Caco-2 (cell line): ENCODE measurements around the gene DCTN2. TPM values are rescaled to one million over a fixed set of nuclear protein-coding genes. Genes with fewer than 3 reads are reported as not detected.

Experiments used
- BruUV-seq: library from RNA; stranded (reverse); fragments of 400-500 nt; replicated peaks from 2 replicates; lab custom pipeline; 2021; lab: Mats Ljungman, UMichigan
- CTCF ChIA-PET: fragments of 300-600 bp; sonication (Branson Sonifier 250); formaldehyde crosslinking; loops from one replicate; lab custom pipeline; 2022; ENCODE audit warnings: antibody characterized with exemption; lab: Charles Lee
- POLR2A ChIA-PET: fragments of 300-600 bp; sonication (Branson Sonifier 250); formaldehyde crosslinking; loops from one replicate; lab custom pipeline; 2022; ENCODE audit warnings: antibody characterized with exemption; lab: Charles Lee
- DNase-seq, 2 experiments: peaks; one replicate each; pipeline versions ENCODE4 v3.0.0 to v3.0.0-alpha.2; 2020 to 2022
- H3K27me3 ChIP-seq: replicated peaks from 2 replicates; pipeline ENCODE4 v1.6.0; 2011; ENCODE audit warnings: low read length; ENCODE audit not compliant: control insufficient read depth, insufficient read depth
- H3K36me3 ChIP-seq: 2 replicates; pipeline ENCODE4 v1.5.1; 2011; ENCODE audit warnings: low read length; ENCODE audit not compliant: control insufficient read depth, insufficient read depth
- H3K4me1 ChIP-seq: fragments of 250-450 bp; sonication (Bioruptor Pico); 2 replicates; pipeline ENCODE4 v1.5.1; 2020; ENCODE audit warnings: mild to moderate bottlenecking
- H3K4me3 ChIP-seq: 2 replicates; pipeline ENCODE4 v1.5.1; 2011; ENCODE audit warnings: low read depth, mild to moderate bottlenecking, control low read depth, low read length
- H3K9me3 ChIP-seq: fragments of 250-450 bp; sonication (Bioruptor Pico); 2 replicates; pipeline ENCODE4 v1.5.1; 2020; ENCODE audit warnings: mild to moderate bottlenecking, moderate library complexity
- H3K27ac Mint-ChIP-seq: one replicate; pipeline ENCODE4 v1.8.0; 2022; ENCODE audit warnings: mixed read lengths; ENCODE audit not compliant: unreplicated experiment
- H3K27me3 Mint-ChIP-seq: one replicate; pipeline ENCODE4 v1.8.0; 2022; ENCODE audit warnings: mixed read lengths; ENCODE audit not compliant: insufficient read depth, unreplicated experiment
- H3K36me3 Mint-ChIP-seq: one replicate; pipeline ENCODE4 v1.8.0; 2022; ENCODE audit warnings: mild to moderate bottlenecking, mixed read lengths; ENCODE audit not compliant: insufficient read depth, unreplicated experiment
- H3K4me1 Mint-ChIP-seq: one replicate; pipeline ENCODE4 v1.8.0; 2022; ENCODE audit warnings: low read depth, mixed read lengths; ENCODE audit not compliant: unreplicated experiment
- H3K4me3 Mint-ChIP-seq: one replicate; pipeline ENCODE4 v1.8.0; 2022; ENCODE audit warnings: mild to moderate bottlenecking, moderate library complexity, mixed read lengths; ENCODE audit not compliant: unreplicated experiment
- H3K9me3 Mint-ChIP-seq: one replicate; pipeline ENCODE4 v1.8.0; 2022; ENCODE audit warnings: mixed read lengths; ENCODE audit not compliant: unreplicated experiment
- intact Hi-C: fragments of 100-400 bp; cut with micrococcal nuclease; formaldehyde crosslinking; loops from one replicate; pipeline ENCODE4 v1.10.0; 2022; ENCODE audit not compliant: unreplicated experiment
- total RNA-seq: library from RNA; stranded (reverse); gene quantifications from 2 replicates; pipeline ENCODE4 v1.2.3, GENCODE V29; 2022
- TF ChIP-seq, protein P1 (sequence below), 2 experiments: fragments of 200-600 bp in 1 of 2; IDR thresholded peaks; 1 replicate in 1 of 2; 2 replicates in 1 of 2; pipeline versions ENCODE4 v1.5.1 to v1.8.0; 2011 to 2022; ENCODE audit warnings: antibody characterized with exemption in 1 of 2, control low read depth in 1 of 2, inconsistent platforms in 1 of 2, low read depth in 1 of 2, low read length in 1 of 2, mild to moderate bottlenecking in 1 of 2, moderate library complexity in 1 of 2; ENCODE audit not compliant: insufficient read depth in 1 of 2, severe bottlenecking in 1 of 2, unreplicated experiment in 1 of 2

Gene DCTN2
- total RNA-seq, 1 experiment from 2014 or later: 94.4 TPM

DNA sequence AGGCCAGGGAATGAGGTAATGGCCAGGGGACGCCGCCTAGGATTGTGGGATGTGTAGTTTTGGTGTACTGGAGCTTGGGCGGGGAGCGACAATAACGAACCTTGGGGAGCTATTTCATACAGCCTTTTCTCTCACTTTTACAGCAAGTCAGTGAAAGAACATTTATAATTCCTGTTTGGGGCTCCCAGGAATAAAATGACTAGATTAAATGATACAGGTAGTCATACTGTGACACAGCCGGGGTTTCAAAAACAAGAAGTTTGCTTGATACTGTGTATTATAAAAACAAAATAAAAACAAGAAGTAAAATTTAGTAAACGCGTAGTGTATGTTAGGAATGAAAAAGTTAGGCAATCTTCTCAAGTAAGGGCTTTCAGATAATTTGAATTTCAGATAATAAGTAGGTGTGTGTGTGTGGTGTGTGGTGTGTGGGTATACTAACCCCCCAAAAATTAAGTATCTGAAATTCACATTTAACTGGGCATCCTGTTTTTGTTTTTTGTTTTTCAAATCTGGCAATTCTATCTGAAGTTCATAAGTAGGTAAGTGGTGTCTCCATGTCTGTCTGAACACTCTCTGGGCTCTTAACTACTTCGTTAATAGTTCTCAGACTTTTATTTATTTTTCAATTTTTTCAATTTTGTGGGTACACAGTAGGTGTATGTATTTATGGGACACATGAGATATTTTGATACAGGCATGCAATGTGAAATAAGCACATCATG lies 458 bp upstream of the DCTN2 start:
- ChIA-PET CTCF (interaction anchor here (0.6 to 0.9 kb wide), 2 partner anchors 56 to 146 kb away, joined by 3 read pairs; partner anchors contain the start of gene OS9), POLR2A (interaction anchor here (0.6 to 1.8 kb wide), 3 partner anchors 15 to 27 kb away, joined by 3 to 7 read pairs (median 6); partner anchors contain the start of gene DDIT3)
- BruUV-seq: no TSS peak
- H3K36me3 Mint-ChIP-seq: peaks cover 15% of the 10 kb centered on the region
- Histone ChIP-seq H3K4me1 (peaks cover 9% of the 10 kb centered on the region; the same call in 1 of the 2 replicates), H3K36me3 (0 out of 2 replicates have a peak, but pooled peaks cover 1% of the 10 kb centered on the region), H3K27me3 (peaks cover 3% of the 10 kb centered on the region), H3K4me3 (no peak overlapping the region; the same call in 1 of the 2 replicates), H3K9me3 (no peaks in the 10 kb centered on the region)
- H3K4me1 Mint-ChIP-seq: peaks cover 10% of the 10 kb centered on the region
- H3K4me3 Mint-ChIP-seq: peak overlapping the region; percentile 97
- H3K9me3 Mint-ChIP-seq: no peaks in the 10 kb centered on the region
- no peak for DNase-seq
- TF ChIP-seq, protein P1, sequence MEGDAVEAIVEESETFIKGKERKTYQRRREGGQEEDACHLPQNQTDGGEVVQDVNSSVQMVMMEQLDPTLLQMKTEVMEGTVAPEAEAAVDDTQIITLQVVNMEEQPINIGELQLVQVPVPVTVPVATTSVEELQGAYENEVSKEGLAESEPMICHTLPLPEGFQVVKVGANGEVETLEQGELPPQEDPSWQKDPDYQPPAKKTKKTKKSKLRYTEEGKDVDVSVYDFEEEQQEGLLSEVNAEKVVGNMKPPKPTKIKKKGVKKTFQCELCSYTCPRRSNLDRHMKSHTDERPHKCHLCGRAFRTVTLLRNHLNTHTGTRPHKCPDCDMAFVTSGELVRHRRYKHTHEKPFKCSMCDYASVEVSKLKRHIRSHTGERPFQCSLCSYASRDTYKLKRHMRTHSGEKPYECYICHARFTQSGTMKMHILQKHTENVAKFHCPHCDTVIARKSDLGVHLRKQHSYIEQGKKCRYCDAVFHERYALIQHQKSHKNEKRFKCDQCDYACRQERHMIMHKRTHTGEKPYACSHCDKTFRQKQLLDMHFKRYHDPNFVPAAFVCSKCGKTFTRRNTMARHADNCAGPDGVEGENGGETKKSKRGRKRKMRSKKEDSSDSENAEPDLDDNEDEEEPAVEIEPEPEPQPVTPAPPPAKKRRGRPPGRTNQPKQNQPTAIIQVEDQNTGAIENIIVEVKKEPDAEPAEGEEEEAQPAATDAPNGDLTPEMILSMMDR (IDR thresholded peaks at IDR 0.05; ENCODE audit: insufficient read depth in 1 of 2, low read depth in 1 of 2, low read length in 1 of 2, severe bottlenecking in 1 of 2, unreplicated experiment in 1 of 2): no peak
- H3K27me3 Mint-ChIP-seq: peaks cover 22% of the 10 kb centered on the region
- intact Hi-C loops: loop anchor here (2.0 kb wide), 1 partner anchor 25 kb away; the partner anchor contains the start of gene MBD6
- H3K27ac Mint-ChIP-seq: no peak overlapping the region

DNA sequence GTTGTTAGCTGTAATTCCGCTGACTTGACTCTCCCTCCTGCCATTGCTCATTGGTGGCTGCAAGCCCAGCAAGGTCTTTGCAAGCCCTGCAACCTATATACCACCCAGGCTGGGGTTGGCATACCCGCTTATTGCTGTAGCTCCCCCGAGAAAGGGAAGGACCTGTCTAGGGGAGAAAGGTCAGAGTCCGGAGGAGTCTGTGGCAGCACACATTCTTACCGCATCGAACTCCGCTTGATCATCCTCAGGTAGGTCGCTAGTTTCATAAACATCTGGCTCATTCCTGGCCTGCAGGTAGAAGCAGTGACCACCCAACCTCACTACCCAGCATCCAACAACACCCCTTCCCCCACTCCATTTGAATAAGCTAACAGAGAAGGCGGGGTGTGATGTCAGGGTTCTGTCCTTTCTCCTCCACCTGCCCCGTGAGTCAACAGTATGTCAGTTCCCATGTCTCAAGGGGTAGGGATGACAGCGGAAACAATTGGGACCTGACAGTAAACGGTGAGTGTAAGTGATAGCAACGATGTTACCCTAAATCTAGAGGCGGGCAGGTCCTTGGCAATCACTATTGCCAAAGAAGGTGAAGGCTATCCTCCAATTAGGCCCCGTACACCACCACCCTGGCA lies 1.1 kb downstream of the DCTN2 start:
- peaks cover 10% of the 10 kb centered on the region for H3K4me1 Mint-ChIP-seq
- H3K9me3 ChIP-seq: no peaks in the 10 kb centered on the region
- H3K27me3 ChIP-seq: peaks cover 3% of the 10 kb centered on the region
- CTCF ChIA-PET: interaction anchor here (0.5 to 1.0 kb wide), 4 partner anchors 25 to 357 kb away, joined by 3 to 4 read pairs (median 3); no protein-coding TSS in a partner anchor
- intact Hi-C loops: loop anchor here (2.0 kb wide), 1 partner anchor 23 kb away; the partner anchor contains the start of gene MBD6
- POLR2A ChIA-PET: interaction anchor here (0.6 to 1.8 kb wide), 2 partner anchors 23 to 217 kb away, joined by 7 to 8 read pairs; no protein-coding TSS in a partner anchor
- no peaks in the 10 kb centered on the region for H3K9me3 Mint-ChIP-seq
- peak overlapping the region; percentile 77 for H3K4me3 ChIP-seq
- peaks cover 15% of the 10 kb centered on the region for H3K36me3 Mint-ChIP-seq
- peaks cover 17% of the 10 kb centered on the region for H3K27me3 Mint-ChIP-seq
- peak overlapping the region; percentile 97 for H3K4me3 Mint-ChIP-seq
- BruUV-seq: no TSS peak
- H3K4me1 ChIP-seq: peaks cover 9% of the 10 kb centered on the region; the same call in 1 of the 2 replicates
- TF ChIP-seq, protein P1 (IDR thresholded peaks at IDR 0.05; ENCODE audit: insufficient read depth in 1 of 2, low read depth in 1 of 2, low read length in 1 of 2, severe bottlenecking in 1 of 2, unreplicated experiment in 1 of 2): no peak
- DNase-seq: no peak
- 0 out of 2 replicates have a peak, but pooled peaks cover 1% of the 10 kb centered on the region for H3K36me3 ChIP-seq
- H3K27ac Mint-ChIP-seq: peak overlapping the region; percentile 96

DNA sequence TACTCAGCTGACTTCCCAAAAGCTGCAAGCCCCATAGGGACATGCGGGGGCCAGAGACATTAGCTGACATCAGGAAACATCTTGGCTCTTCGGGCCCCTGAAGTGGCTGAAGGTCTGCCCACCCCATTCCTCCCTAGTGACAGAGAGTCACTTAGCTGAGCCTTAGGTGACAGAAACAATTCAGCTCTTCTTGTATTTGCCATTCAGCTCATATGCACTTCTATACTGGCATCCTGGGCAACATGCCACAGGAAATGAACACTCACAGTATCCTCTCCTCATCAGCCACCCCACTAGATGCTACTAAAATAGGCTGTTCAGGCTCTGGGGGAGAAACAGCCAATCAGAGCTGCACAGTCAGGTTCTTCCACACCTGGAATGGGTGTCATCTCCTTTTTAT lies 3.4 kb downstream of the DCTN2 start:
- H3K36me3 ChIP-seq: 0 out of 2 replicates have a peak, but pooled peaks cover 1% of the 10 kb centered on the region
- Mint-ChIP-seq H3K9me3 (no peaks in the 10 kb centered on the region), H3K4me1 (peaks cover 10% of the 10 kb centered on the region), H3K36me3 (peaks cover 21% of the 10 kb centered on the region), H3K27me3 (peaks cover 5% of the 10 kb centered on the region), H3K27ac (no peak overlapping the region), H3K4me3 (no peak overlapping the region)
- intact Hi-C loops: no loop called here
- POLR2A ChIA-PET: interaction anchor here (0.6 kb wide), 1 partner anchor 207 kb away, joined by 3 read pairs; no protein-coding TSS in a partner anchor
- CTCF ChIA-PET: interaction anchor here (1.0 kb wide), 1 partner anchor 40 kb away, joined by 3 read pairs; no protein-coding TSS in a partner anchor
- peaks cover 9% of the 10 kb centered on the region; the same call in 1 of the 2 replicates for H3K4me1 ChIP-seq
- peaks cover 2% of the 10 kb centered on the region for H3K27me3 ChIP-seq
- H3K4me3 ChIP-seq: no peak overlapping the region
- no TSS peak for BruUV-seq
- TF ChIP-seq, protein P1 (IDR thresholded peaks at IDR 0.05; ENCODE audit: insufficient read depth in 1 of 2, low read depth in 1 of 2, low read length in 1 of 2, severe bottlenecking in 1 of 2, unreplicated experiment in 1 of 2): no peak
- no peak for DNase-seq
- no peaks in the 10 kb centered on the region for H3K9me3 ChIP-seq
